GM19239 (cell line): ENCODE data around the gene MICALL1.
"Not testable (repeated sequence)": the region's sequence is repeated elsewhere in the genome, so short reads cannot be mapped to it uniquely, and the experiment has no call there.

Experiments
- DNase-seq: peaks from one replicate; pipeline ENCODE4 v3.0.0; 2011; ENCODE audit warnings: low spot score; ENCODE audit not compliant: insufficient read length
- FAIRE-seq: peaks from 2 replicates; lab custom pipeline; 2011; peaks lifted over from hg19 to GRCh38; lab: Jason Lieb, UNC

MICALL1 gene

GRCh38 chr22:37926771-37927636 lies 20.9 kb downstream of the MICALL1 start:
- no peak for DNase-seq

DNA sequence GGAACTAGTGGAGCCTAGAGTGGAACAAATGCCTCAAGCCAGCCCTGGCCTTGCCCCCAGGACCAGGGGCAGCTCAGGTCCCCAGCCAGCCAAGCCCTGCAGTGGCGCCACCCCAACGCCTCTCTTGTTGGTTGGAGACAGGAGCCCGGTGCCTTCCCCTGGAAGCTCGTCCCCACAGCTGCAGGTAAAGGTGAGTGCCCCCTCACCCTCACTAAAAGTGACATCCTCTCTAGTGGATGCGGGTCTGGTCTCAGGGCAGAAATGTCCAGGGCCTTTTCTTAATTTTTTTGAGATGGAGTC lies 21.5 kb downstream of the MICALL1 start:
- no peak for DNase-seq
- FAIRE-seq, result no peak

More at GRCh38 chr22:37926771-37927636, 20.9 kb downstream of the MICALL1 start:
- FAIRE-seq, result no peak

- DNase-seq (no peak), FAIRE-seq (no peak)
Observed at GRCh38 chr22:37929390-37929789, 23.3 kb downstream of the MICALL1 start.

DNA sequence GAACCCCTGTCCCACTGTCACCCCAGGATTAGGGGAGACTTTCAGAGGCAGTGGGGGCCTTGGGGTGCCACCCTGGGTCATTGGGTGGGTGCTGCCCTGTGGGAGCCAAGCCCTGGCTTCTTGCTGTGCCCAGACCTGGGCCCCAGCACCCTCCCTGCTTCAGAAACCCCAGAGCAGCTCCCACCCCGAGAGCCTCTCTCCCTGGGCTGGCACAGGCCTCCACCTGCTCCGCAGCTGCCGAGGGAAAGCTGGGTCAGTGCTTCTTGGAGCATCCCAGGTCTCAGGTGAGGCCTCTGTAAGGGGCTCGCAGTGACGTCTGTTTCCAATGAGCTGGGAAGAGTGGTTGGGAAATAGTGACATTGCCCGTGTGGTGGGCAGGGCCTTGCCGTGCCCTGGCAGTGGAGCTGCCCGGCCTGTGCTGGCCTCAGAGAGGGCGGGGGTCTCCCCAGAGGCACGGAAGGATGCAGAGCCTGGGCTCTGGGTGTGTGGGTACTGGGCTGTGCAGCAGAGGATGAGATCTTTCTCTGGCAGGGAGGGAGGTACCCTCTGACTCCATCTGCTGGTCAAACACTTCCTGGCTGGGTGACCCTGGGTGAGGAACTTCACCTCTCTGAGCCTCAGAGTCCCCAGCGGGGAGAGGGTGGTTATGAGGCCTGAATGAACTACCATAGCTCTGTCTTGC lies 24.3 kb downstream of the MICALL1 start:
- FAIRE-seq, result peak; percentile 71
- DNase-seq, result peak; percentile 57

GRCh38 chr22:37930952-37931440 lies 24.9 kb downstream of the MICALL1 start:
- FAIRE-seq, result peak; percentile 47
- DNase-seq, result no peak

GRCh38 chr22:37931893-37932389 lies 25.8 kb downstream of the MICALL1 start:
- FAIRE-seq (no peak), DNase-seq (no peak)

- DNase-seq, result no peak
- no peak for FAIRE-seq
Observed at GRCh38 chr22:37932401-37932800, 26.3 kb downstream of the MICALL1 start.

- FAIRE-seq (no peak), DNase-seq (no peak)
Observed at GRCh38 chr22:37932821-37933578, 26.9 kb downstream of the MICALL1 start.

- FAIRE-seq, result peak; percentile 85
- DNase-seq, result peak; percentile 95
Observed at GRCh38 chr22:37933711-37934376, 27.7 kb downstream of the MICALL1 start.

- FAIRE-seq (no peak), DNase-seq (no peak)
Observed at GRCh38 chr22:37940698-37941376, 34.7 kb downstream of the MICALL1 start.

DNA sequence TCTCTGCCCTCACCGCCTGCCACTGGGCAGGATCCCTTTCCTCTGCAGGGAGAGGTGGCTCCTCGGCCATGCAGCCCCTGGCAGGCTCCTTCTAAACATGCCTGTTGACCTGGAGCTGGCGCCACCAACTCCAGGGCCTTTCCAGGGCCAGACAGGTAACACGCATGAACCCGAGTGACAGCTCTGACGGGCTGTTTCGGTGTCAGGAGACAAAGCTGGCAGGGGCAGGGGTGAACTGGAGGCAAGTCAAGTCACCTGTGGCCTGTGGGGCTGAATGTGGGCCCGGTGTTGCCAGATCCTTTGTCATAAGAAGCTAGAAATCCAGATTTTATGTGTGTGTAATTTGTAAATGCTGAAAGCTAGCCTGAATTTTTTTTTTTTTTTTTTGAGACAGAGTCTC lies 36.0 kb downstream of the MICALL1 start:
- no peak for FAIRE-seq
- DNase-seq, result no peak

- FAIRE-seq (no peak), DNase-seq (no peak)
Observed at GRCh38 chr22:37943136-37943824, 37.2 kb downstream of the MICALL1 start.

GRCh38 chr22:37943825-37944198 lies 37.7 kb downstream of the MICALL1 start:
- no peak for DNase-seq
- no peak for FAIRE-seq

GRCh38 chr22:37944423-37944822 lies 38.3 kb downstream of the MICALL1 start:
- DNase-seq, FAIRE-seq: not testable (repeated sequence)

DNA sequence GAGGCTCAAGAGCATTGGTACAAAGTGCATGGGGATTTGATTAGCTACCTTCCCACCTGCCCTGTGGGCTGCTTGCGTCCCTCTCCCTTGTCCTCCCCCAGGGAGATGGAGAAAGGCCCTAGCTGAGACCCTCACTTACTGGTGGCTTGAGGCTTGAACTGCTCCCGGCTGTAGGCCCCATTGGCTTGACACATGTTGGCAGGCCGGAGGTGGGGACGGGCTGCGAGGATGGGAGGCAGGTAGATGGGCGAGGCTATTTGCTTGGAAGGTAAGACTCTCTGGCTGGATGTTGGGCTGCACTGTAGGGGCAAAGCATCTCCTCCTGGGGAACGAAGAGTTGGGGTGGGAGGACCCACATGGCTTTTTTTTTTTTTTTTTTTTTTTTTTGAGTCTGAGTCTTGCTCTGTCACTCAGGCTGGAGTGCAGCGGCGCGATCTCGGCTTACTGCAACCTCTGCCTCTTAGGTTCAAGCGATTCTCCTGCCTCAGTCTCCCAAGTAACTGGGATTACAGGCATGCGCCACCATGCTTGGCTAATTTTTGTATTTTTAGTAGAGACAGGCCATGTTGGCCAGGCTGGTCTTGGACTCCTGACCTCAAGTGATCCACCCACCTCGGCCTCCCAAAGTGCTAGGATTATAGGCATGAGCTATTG lies 41.2 kb downstream of the MICALL1 start:
- FAIRE-seq, DNase-seq: not testable (repeated sequence)

DNA sequence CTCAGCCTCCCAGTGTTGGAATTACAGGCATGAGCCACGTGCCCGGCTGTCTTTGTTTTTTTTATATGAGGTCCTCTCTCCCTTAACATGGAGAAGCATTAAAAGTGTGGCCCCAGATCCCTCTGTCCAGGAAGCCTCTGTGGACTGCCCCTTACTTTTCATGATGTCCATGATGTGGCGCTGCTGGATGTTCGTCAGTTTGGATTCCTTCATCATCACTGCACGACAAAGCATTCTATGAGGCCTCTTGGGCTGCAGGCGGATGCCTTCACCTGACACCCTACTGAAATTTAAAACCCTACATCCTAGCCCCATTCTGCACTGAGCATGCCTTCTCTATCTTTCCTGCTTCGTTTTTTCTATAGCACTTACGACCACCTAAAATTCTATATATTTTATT lies 45.2 kb downstream of the MICALL1 start:
- DNase-seq (no peak), FAIRE-seq (no peak)

- DNase-seq, FAIRE-seq: not testable (repeated sequence)
Observed at GRCh38 chr22:37952629-37953028, 46.5 kb downstream of the MICALL1 start.

DNA sequence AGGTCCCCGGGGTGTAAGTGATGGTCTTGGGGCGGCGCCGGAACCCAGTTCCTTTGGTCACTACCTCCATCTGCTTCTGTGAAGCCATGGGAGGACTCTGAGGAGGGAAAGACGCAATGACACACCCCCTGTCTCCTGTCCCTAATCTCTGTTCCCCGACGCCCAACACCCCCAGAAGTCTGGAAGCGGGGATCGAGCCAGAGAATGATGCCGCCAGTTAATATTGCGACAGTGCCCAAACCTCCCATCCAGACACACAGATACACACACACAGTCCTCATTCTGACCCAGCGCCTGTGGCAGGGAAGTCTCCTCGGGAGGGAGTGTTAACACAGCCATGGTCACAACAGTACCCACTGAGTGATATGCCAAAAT lies 47.0 kb downstream of the MICALL1 start:
- FAIRE-seq, result no peak
- no peak for DNase-seq
